Measurements from ENCODE around the gene IRGC. TPM values are rescaled to one million over a fixed set of nuclear protein-coding genes. Genes with fewer than 3 reads are reported as not detected.

Gene IRGC
- polyA plus RNA-seq, 1 donor from 2014 or later: 0.51 TPM

DNA sequence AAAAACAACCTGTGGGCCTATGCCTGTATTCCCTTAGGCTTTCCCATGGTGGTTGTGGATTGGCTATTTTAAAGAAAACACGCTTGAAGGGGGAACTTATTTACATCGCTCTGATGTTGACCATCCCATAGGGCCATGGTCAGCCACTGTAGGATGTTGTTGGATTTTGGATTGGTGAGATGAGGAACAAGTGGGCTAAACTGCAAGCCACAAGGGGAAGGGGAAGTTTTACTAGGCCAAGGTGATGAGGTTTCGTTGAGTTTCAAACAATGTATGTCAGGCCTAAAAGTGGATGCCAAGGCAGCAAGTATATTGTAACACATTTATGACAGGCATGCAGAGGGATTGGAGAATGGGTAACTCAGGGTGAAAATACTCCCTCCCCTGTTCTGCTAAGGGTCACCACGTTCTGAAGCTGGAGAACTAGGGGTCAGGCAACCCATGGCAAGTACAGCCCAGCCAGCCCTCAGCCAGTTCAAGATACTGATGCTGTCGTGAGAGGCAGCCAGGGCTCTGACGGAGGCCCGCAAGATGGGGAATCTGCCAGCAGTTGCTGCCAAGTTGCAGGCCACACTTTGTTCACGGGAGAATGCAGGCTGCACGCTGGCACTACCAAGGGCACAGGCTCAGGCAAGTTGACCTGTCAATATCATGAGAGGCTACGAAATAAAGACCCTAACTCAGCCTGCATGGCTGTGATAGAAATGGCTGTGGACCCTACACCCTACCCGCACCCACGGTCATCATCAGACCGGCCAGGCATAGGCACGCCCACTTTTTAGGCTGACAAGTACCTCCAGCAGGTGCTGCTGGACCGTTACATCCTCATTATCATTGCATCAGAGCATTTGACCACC is 11.1 kb downstream of the IRGC start:
- Histone ChIP-seq H3K9me2 (ENCODE audit: insufficient read depth, low read length) (no peaks in the 10 kb centered on the region), H3K79me2 (replicated peaks; ENCODE audit: insufficient read depth, low read length) (no peaks in the 10 kb centered on the region), H4K20me1 (ENCODE audit: insufficient read depth) (no peaks in the 10 kb centered on the region), H3F3A (ENCODE audit: insufficient read depth, low read length, poor library complexity, severe bottlenecking) (no peaks in the 10 kb centered on the region), H3K4me2 (ENCODE audit: low read length) (no peak overlapping the region), H3K9me3 (ENCODE audit: low read length) (no peaks in the 10 kb centered on the region), H3K27me3 (ENCODE audit: insufficient read depth, low read depth, low read length) (no peaks in the 10 kb centered on the region), H3K27ac (ENCODE audit: low read length) (no peak overlapping the region), H3K9ac (ENCODE audit: low read length) (no peak overlapping the region), H3K4me3 (ENCODE audit: low read length) (no peak overlapping the region), H2AFZ (ENCODE audit: low read depth, low read length) (no peak overlapping the region), H3K36me3 (ENCODE audit: insufficient read depth, low read length) (no peaks in the 10 kb centered on the region)
- TF ChIP-seq EZH2 (IDR thresholded peaks at IDR 0.05; ENCODE audit: borderline replicate concordance, insufficient read depth, low read length, poor library complexity, severe bottlenecking): no peak
- no peak for TF ChIP-seq RAD21 (conservative IDR thresholded peaks at IDR 0.05)
- TF ChIP-seq EP300 (conservative IDR thresholded peaks at IDR 0.05; ENCODE audit: poor library complexity, severe bottlenecking): no peak
- TF ChIP-seq SMC3 (conservative IDR thresholded peaks at IDR 0.05; ENCODE audit: poor library complexity): no peak
- TF ChIP-seq MXI1 (conservative IDR thresholded peaks at IDR 0.05; ENCODE audit: poor library complexity, severe bottlenecking): no peak
- no peak for TF ChIP-seq REST (IDR thresholded peaks at IDR 0.05; ENCODE audit: borderline replicate concordance)
- no peak for TF ChIP-seq TAF1 (IDR thresholded peaks at IDR 0.05; ENCODE audit: low read depth)
- no peak for TF ChIP-seq POLR2AphosphoS5 (IDR thresholded peaks at IDR 0.05)
- TF ChIP-seq, protein P1, sequence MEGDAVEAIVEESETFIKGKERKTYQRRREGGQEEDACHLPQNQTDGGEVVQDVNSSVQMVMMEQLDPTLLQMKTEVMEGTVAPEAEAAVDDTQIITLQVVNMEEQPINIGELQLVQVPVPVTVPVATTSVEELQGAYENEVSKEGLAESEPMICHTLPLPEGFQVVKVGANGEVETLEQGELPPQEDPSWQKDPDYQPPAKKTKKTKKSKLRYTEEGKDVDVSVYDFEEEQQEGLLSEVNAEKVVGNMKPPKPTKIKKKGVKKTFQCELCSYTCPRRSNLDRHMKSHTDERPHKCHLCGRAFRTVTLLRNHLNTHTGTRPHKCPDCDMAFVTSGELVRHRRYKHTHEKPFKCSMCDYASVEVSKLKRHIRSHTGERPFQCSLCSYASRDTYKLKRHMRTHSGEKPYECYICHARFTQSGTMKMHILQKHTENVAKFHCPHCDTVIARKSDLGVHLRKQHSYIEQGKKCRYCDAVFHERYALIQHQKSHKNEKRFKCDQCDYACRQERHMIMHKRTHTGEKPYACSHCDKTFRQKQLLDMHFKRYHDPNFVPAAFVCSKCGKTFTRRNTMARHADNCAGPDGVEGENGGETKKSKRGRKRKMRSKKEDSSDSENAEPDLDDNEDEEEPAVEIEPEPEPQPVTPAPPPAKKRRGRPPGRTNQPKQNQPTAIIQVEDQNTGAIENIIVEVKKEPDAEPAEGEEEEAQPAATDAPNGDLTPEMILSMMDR (IDR thresholded peaks at IDR 0.05; ENCODE audit: poor library complexity, severe bottlenecking): no peak

DNA sequence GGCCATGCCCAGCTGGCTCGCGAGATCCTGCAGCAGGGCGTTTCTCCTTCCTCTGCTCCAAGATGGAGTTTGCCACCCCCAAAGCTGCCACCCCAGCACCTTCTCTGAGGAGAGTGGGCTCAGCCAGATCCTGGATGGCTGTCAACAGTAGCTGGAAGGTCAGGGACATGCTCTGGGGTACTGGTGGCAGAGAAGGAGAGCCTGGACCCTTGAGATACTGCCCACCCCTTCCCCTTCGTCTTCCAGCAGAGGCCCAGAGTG is 11.6 kb downstream of the IRGC start:
- Histone ChIP-seq H3K27ac (ENCODE audit: low read length) (no peak overlapping the region), H2AFZ (ENCODE audit: low read depth, low read length) (no peak overlapping the region)

More for the DNA sequence above, 11.6 kb downstream of the IRGC start:
- no peaks in the 10 kb centered on the region for H3K9me2 ChIP-seq (ENCODE audit: insufficient read depth, low read length)
- H4K20me1 ChIP-seq (ENCODE audit: insufficient read depth): no peaks in the 10 kb centered on the region
- H3K4me2 ChIP-seq (ENCODE audit: low read length): no peak overlapping the region
- H3K9ac ChIP-seq (ENCODE audit: low read length): no peak overlapping the region
- no peaks in the 10 kb centered on the region for H3K79me2 ChIP-seq (replicated peaks; ENCODE audit: insufficient read depth, low read length)
- TF ChIP-seq RAD21 (conservative IDR thresholded peaks at IDR 0.05) (no peak), EZH2 (IDR thresholded peaks at IDR 0.05; ENCODE audit: borderline replicate concordance, insufficient read depth, low read length, poor library complexity, severe bottlenecking) (no peak), SMC3 (conservative IDR thresholded peaks at IDR 0.05; ENCODE audit: poor library complexity) (no peak), MXI1 (conservative IDR thresholded peaks at IDR 0.05; ENCODE audit: poor library complexity, severe bottlenecking) (no peak)
- TF ChIP-seq, protein P1 (IDR thresholded peaks at IDR 0.05; ENCODE audit: poor library complexity, severe bottlenecking): no peak
- H3K9me3 ChIP-seq (ENCODE audit: low read length): no peaks in the 10 kb centered on the region
- H3K4me3 ChIP-seq (ENCODE audit: low read length): no peak overlapping the region
- no peaks in the 10 kb centered on the region for H3K27me3 ChIP-seq (ENCODE audit: insufficient read depth, low read depth, low read length)
- no peaks in the 10 kb centered on the region for H3K36me3 ChIP-seq (ENCODE audit: insufficient read depth, low read length)
- no peaks in the 10 kb centered on the region for H3F3A ChIP-seq (ENCODE audit: insufficient read depth, low read length, poor library complexity, severe bottlenecking)
